Peyer's patch (tissue), 4 donors: ENCODE data around the gene TRMT61A. TPM values are rescaled to one million over a fixed set of nuclear protein-coding genes. Genes with fewer than 3 reads are reported as not detected.

Source experiments
- DNase-seq, 3 donors: peaks; one replicate each; pipeline ENCODE4 v3.0.0-alpha.2; 2017 to 2019
- H3K27ac ChIP-seq, 4 donors: fragments of 200-600 bp; sonication (generic); one replicate each; pipeline ENCODE4 v1.5.1; 2016 to 2019
- H3K27me3 ChIP-seq, 2 donors: fragments of 200-600 bp; sonication (generic); one replicate each; pipeline ENCODE4 v1.5.1; 2019
- H3K36me3 ChIP-seq, 3 donors: fragments of 200-600 bp; sonication (generic); one replicate each; pipeline ENCODE4 v1.5.1; 2016 to 2019
- H3K4me1 ChIP-seq, 4 donors: fragments of 200-600 bp; sonication (generic); one replicate each; pipeline ENCODE4 v1.5.1; 2016 to 2019
- H3K4me3 ChIP-seq, 4 donors: fragments of 200-600 bp; sonication (generic); 1 replicate in 3 of 4; 2 replicates in 1 of 4; pipeline ENCODE4 v1.5.1; 2016 to 2019; ENCODE audit warnings: mild to moderate bottlenecking in 1 of 4
- H3K9me3 ChIP-seq, 4 donors: fragments of 200-600 bp; sonication (generic); one replicate each; pipeline ENCODE4 v1.5.1; 2016 to 2019; ENCODE audit warnings: mild to moderate bottlenecking in 1 of 4
- POLR2A ChIP-seq, 2 donors: fragments of 450-650 bp; IDR thresholded peaks; one replicate each; pipeline ENCODE4 v1.5.1; 2017; ENCODE audit warnings: antibody characterized with exemption in 2 of 2, mild to moderate bottlenecking in 2 of 2, moderate library complexity in 2 of 2
- total RNA-seq, 4 donors: library from RNA; depleted of rRNA; stranded (reverse); fragments of >200 nt; gene quantifications; one replicate each; pipeline ENCODE4 v1.1.0, GENCODE V29; 2016
- TF ChIP-seq, protein P1 (sequence below), 6 experiments: fragments of 450-650 bp in 4 of 6; fragments of 200-600 bp in 2 of 6; sonication (generic) in 1 of 6; IDR thresholded peaks; one replicate each; pipeline ENCODE4 v1.5.1; 2017 to 2019; ENCODE audit warnings: antibody characterized with exemption in 6 of 6, mild to moderate bottlenecking in 3 of 6, moderate library complexity in 1 of 6

Gene TRMT61A
- total RNA-seq, 4 donors from 2014 or later: 6.1 to 13.9 (median 8.7) TPM

DNA sequence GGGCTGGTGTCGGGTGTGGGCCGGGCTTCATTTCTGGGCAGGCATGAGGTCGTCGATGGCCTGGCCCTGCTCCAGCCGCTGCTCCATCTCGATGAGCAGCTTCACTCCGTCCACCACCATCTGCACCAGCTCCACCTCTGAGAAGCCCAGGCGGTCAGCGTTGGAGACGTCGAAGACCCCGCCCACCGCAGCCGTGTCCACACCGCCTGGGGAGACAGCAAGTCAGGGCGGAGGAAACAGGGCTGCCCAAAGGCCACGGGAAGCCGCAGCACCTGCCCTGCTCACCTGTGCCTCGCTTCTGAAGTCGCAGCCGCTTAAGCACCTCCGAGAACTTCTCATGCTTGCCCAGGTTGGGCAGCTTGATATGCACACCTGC lies 9.2 kb upstream of the TRMT61A start:
- no peak overlapping the region for H3K4me3 ChIP-seq
- H3K9me3 ChIP-seq: no peaks in the 10 kb centered on the region
- peaks cover 0 to 56% (median 21%) of the 10 kb centered on the region in 4 donors for H3K4me1 ChIP-seq
- no peaks in the 10 kb centered on the region for H3K36me3 ChIP-seq
- no peak for TF ChIP-seq POLR2A (IDR thresholded peaks at IDR 0.05)
- TF ChIP-seq, protein P1, sequence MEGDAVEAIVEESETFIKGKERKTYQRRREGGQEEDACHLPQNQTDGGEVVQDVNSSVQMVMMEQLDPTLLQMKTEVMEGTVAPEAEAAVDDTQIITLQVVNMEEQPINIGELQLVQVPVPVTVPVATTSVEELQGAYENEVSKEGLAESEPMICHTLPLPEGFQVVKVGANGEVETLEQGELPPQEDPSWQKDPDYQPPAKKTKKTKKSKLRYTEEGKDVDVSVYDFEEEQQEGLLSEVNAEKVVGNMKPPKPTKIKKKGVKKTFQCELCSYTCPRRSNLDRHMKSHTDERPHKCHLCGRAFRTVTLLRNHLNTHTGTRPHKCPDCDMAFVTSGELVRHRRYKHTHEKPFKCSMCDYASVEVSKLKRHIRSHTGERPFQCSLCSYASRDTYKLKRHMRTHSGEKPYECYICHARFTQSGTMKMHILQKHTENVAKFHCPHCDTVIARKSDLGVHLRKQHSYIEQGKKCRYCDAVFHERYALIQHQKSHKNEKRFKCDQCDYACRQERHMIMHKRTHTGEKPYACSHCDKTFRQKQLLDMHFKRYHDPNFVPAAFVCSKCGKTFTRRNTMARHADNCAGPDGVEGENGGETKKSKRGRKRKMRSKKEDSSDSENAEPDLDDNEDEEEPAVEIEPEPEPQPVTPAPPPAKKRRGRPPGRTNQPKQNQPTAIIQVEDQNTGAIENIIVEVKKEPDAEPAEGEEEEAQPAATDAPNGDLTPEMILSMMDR (IDR thresholded peaks at IDR 0.05): no peak
- peaks cover 0 to 6% of the 10 kb centered on the region in 2 donors for H3K27me3 ChIP-seq
- DNase-seq: no peak
- H3K27ac ChIP-seq: peak overlapping the region in 1 of 4 donors; percentile 87

DNA sequence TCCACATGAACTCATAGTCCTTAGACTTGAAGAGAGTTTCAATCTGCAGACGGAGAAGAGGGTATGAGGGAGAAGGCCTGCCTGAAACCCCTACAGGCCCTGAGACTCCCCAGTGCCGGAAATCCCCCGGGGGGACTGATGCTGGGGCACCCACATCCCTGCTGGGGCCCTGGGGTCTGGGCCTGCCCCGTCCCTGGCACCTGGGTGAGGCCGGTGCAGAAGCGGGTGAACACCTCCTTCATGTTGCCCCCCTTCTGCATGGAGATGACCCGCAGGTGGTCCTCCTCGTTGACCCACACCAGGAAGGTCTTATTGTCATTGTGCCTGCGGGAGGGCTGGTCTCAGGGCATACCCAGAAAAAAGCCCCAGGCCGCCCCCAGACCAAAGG lies 8.7 kb upstream of the TRMT61A start:
- no peak for DNase-seq
- H3K27ac ChIP-seq: peak overlapping the region in 3 of 4 donors; percentile 62 to 87 (median 80)
- H3K4me1 ChIP-seq: peaks cover 0 to 60% (median 21%) of the 10 kb centered on the region in 4 donors
- H3K4me3 ChIP-seq: peak overlapping the region in 2 of 4 donors; percentile 67 to 70
- H3K27me3 ChIP-seq: peaks cover 0 to 6% of the 10 kb centered on the region in 2 donors
- H3K36me3 ChIP-seq: no peaks in the 10 kb centered on the region
- no peaks in the 10 kb centered on the region for H3K9me3 ChIP-seq
- no peak for TF ChIP-seq POLR2A (IDR thresholded peaks at IDR 0.05)
- TF ChIP-seq, protein P1 (IDR thresholded peaks at IDR 0.05): no peak

DNA sequence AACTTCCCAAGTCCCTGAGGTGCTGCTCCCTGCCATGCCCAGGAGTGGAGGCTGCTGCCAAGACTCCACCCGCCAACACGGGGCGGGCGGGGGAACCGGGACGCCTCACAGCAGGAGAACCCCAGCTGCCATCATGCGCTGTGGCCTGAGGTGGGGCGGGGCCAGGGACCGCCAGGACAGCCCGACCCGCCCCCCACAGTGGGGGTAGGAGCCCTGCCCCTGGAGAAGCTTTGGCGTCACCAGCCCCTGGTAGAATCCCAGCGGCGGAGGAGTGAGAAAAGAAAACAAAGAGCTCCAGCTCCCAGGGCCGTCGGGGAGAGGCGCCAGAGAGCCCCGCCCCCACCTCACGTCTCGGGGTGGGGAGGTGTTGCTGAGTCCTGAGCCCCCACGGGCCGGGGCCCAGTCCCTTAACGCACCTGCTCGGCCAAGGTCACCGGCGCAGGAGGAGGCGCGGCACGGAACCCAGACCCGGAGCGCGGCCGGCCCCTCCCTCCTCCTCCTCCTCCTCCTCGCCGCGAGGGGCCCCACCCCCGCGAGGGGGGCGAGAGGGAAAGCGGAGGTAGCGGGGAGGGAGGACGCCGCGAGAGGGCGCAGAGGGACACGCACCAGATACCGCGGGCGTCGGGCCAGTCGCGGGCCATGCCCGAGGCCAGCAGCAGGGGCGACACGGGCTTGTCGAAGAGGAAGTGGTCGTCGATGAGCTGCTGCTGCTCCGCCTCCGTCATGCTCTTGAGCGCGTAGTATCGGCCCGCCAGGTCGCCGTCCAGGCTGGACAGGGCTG lies 8.1 kb upstream of the TRMT61A start:
- H3K4me1 ChIP-seq: peaks cover 0 to 66% (median 21%) of the 10 kb centered on the region in 4 donors
- H3K27me3 ChIP-seq: peaks cover 0 to 6% of the 10 kb centered on the region in 2 donors
- H3K4me3 ChIP-seq: peak overlapping the region; percentile 45 to 70 (median 62)
- TF ChIP-seq POLR2A (IDR thresholded peaks at IDR 0.05): peak in 1 of 2 donors; percentile 26
- TF ChIP-seq, protein P1 (IDR thresholded peaks at IDR 0.05): peak; percentile 31 to 61 (median 48)
- peak; percentile 76 to 90 (median 84) for DNase-seq
- H3K27ac ChIP-seq: peak overlapping the region; percentile 49 to 87 (median 71)
- H3K36me3 ChIP-seq: no peaks in the 10 kb centered on the region
- H3K9me3 ChIP-seq: no peaks in the 10 kb centered on the region

DNA sequence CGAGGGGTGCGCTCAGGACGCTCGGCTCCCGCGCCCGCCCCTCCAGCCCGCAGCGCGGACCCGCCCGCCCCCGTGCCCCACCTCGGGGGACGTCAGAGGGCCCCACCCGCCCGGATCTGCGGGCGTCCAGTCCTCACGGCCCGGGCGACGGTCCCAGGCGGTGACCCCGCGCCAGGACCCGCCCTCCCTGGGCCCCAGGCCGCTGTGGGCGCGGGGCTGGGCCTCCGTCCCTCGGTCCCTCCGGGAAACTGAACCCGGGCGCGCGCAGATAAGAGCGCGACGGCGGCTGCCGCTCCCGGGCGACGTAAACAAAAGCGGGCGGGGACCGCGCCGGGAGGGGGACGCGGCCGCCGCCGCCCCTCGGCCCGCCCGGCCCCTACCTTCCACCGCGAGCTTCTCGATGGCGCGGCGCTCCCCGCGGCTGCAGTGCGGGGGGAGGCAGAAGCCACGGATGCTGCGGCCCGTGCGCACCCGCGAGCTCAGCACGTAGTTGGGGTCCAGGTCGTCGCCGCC lies 7.5 kb upstream of the TRMT61A start:
- Histone ChIP-seq H3K27ac (peak overlapping the region; percentile 49 to 87 (median 71)), H3K36me3 (no peaks in the 10 kb centered on the region), H3K4me3 (peak overlapping the region; percentile 45 to 70 (median 62)), H3K9me3 (no peaks in the 10 kb centered on the region), H3K27me3 (peaks cover 0 to 6% of the 10 kb centered on the region in 2 donors), H3K4me1 (peaks cover 0 to 73% (median 21%) of the 10 kb centered on the region in 4 donors)
- TF ChIP-seq POLR2A (IDR thresholded peaks at IDR 0.05): no peak
- TF ChIP-seq, protein P1 (IDR thresholded peaks at IDR 0.05): no peak
- DNase-seq: no peak

DNA sequence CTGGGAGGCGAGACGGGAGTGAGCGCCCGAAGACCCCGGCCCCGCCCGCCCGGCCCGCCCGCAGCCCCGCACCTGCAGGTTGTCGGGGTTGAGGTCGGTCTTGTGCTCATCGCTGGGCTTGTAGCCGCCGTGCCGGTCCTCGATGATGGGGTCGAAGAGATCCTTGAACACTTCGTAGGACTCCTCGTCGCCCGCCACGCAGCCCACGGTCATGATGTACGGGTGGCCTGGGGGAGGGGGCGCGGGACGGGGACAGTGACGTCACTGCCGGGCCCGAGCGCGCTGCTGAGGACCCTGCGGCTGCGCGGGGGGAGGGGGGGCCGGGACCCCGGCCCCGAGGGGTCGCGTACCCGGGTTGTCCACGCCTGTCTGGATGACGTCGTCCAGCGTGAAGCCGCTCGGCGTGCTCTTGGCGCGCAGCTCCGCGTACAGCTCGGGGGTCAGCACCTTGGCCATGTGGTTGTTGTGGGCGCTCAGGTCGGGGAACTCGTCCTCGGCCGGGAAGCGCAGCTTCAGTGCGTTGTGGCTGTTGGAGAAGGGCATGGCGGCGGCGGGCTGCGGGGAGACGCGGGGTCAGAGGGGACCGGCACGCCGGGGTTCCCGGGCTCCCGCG lies 6.9 kb upstream of the TRMT61A start:
- peak overlapping the region; percentile 45 to 70 (median 62) for H3K4me3 ChIP-seq
- no peaks in the 10 kb centered on the region for H3K36me3 ChIP-seq
- DNase-seq: no peak
- H3K27ac ChIP-seq: peak overlapping the region; percentile 49 to 87 (median 71)
- TF ChIP-seq, protein P1 (IDR thresholded peaks at IDR 0.05): no peak
- no peak for TF ChIP-seq POLR2A (IDR thresholded peaks at IDR 0.05)
- H3K9me3 ChIP-seq: no peaks in the 10 kb centered on the region
- H3K4me1 ChIP-seq: peaks cover 0 to 76% (median 21%) of the 10 kb centered on the region in 4 donors
- H3K27me3 ChIP-seq: peaks cover 0 to 6% of the 10 kb centered on the region in 2 donors
